ENCODE measurements around the gene DNAJC21. TPM values are rescaled to one million over a fixed set of nuclear protein-coding genes. Genes with fewer than 3 reads are reported as not detected.

Gene DNAJC21
- total and polyA plus RNA-seq, 9 of the 15 experiments (the other 6 are each of a cell fraction or from before 2014, with no cell fraction given), result 26.6 to 105 (median 70.7) TPM

GRCh38 chr5:34889394-34889793, 40.0 kb upstream of the DNAJC21 start:
- CTCF ChIA-PET (ENCODE audit: low intra/inter-chr PET ratio), result no interaction called here
- in situ Hi-C loops (cut with MboI), result no loop called here

GRCh38 chr5:34891981-34892380, 37.4 kb upstream of the DNAJC21 start:
- POLR2A ChIA-PET, result interaction anchor here (1.5 to 2.1 kb wide), 2 partner anchors 15 to 23 kb away, joined by 3 to 10 read pairs; partner anchors contain the start of genes BRIX1 and RAD1
- H3K79me2 ChIP-seq (ENCODE audit: control insufficient read depth, insufficient read depth, low read length), result no peaks in the 10 kb centered on the region
- no peak overlapping the region for H3K4me2 ChIP-seq (ENCODE audit: insufficient read depth, low read length)
- H3K36me3 ChIP-seq (ENCODE audit: control insufficient read depth, insufficient read depth, low read length), result no peaks in the 10 kb centered on the region; the same call in 2 of the 3 replicates
- H3K4me1 ChIP-seq (replicated peaks in 1 of 2; ENCODE audit: control insufficient read depth in 2 of 2, insufficient read depth in 2 of 2, low read length in 2 of 2), result peaks cover 6 to 14% of the 10 kb centered on the region in 2 experiments
- no peak for ATAC-seq
- no peaks in the 10 kb centered on the region for H4K20me1 ChIP-seq (replicated peaks; ENCODE audit: control insufficient read depth, insufficient read depth, low read length)
- 63% methylated on average over 5 of the region's 5 CpGs for WGBS (ENCODE audit: insufficient coverage, low coverage, missing lambda C conversion rate)
- FAIRE-seq, result no peak
- H2AFZ ChIP-seq (ENCODE audit: low read depth, low read length), result no peak overlapping the region
- H3K9ac ChIP-seq (ENCODE audit: insufficient read depth in 1 of 2, low read depth in 2 of 2, low read length in 2 of 2), result no peak overlapping the region
- no peak for TF ChIP-seq SOX6 (IDR thresholded peaks at IDR 0.05)
- TF ChIP-seq NCOR1 (IDR thresholded peaks at IDR 0.05), result no peak
- TF ChIP-seq ZNF354B (CRISPR knock-in tag; IDR thresholded peaks at IDR 0.05), result no peak
- TF ChIP-seq ATF1 (CRISPR knock-in tag; IDR thresholded peaks at IDR 0.05), result no peak
- TF ChIP-seq ATF1 (tag; IDR thresholded peaks at IDR 0.05), result no peak
- no peak for TF ChIP-seq SIN3B (IDR thresholded peaks at IDR 0.05; ENCODE audit: low read depth)
- in situ Hi-C loops (cut with MboI) (loop anchor here (5.0 to 10.0 kb wide), 2 partner anchors 375 to 407 kb away; no protein-coding TSS in a partner anchor), intact Hi-C loops (cut with micrococcal nuclease) (no loop called here)
- H3K9me3 ChIP-seq (replicated peaks; ENCODE audit: control insufficient read depth, insufficient read depth, low read depth, low read length), result no peaks in the 10 kb centered on the region
- no peaks in the 10 kb centered on the region for H3K9me1 ChIP-seq (ENCODE audit: control insufficient read depth, insufficient read depth, low read length)
- no peak overlapping the region for H3K4me3 ChIP-seq
- no peak overlapping the region for H3K27ac ChIP-seq (ENCODE audit: extremely low read depth, low read depth, low read length)
- DNase-seq (ENCODE audit: extremely low read depth in 1 of 4, low spot score in 3 of 4), result no peak
- H3K27me3 ChIP-seq (ENCODE audit: control insufficient read depth in 2 of 2, insufficient read depth in 2 of 2, low read length in 2 of 2), result no peaks in the 10 kb centered on the region
- CTCF ChIA-PET (ENCODE audit: low intra/inter-chr PET ratio), result no interaction called here
- no TSS peak for BruUV-seq (replicated peaks)

More at GRCh38 chr5:34889394-34889793, 40.0 kb upstream of the DNAJC21 start:
- FAIRE-seq (no peak), ATAC-seq (no peak; the same call in 1 of the 3 replicates), DNase-seq (ENCODE audit: extremely low read depth in 1 of 4, low spot score in 3 of 4) (no peak)
- intact Hi-C loops (cut with micrococcal nuclease), result no loop called here
- no peak overlapping the region for H3K4me3 ChIP-seq
- no peak overlapping the region for H2AFZ ChIP-seq (ENCODE audit: low read depth, low read length)
- H3K27ac ChIP-seq (ENCODE audit: extremely low read depth, low read depth, low read length), result no peak overlapping the region
- no peaks in the 10 kb centered on the region for H4K20me1 ChIP-seq (replicated peaks; ENCODE audit: control insufficient read depth, insufficient read depth, low read length)
- no peaks in the 10 kb centered on the region for H3K79me2 ChIP-seq (ENCODE audit: control insufficient read depth, insufficient read depth, low read length)
- POLR2A ChIA-PET, result interaction anchor here (1.4 kb wide), 1 partner anchor 9 kb away, joined by 4 read pairs; no protein-coding TSS in a partner anchor
- BruUV-seq (replicated peaks), result no TSS peak
- no peaks in the 10 kb centered on the region for H3K36me3 ChIP-seq (ENCODE audit: control insufficient read depth, insufficient read depth, low read length)
- H3K4me1 ChIP-seq (replicated peaks in 1 of 2; ENCODE audit: control insufficient read depth in 2 of 2, insufficient read depth in 2 of 2, low read length in 2 of 2), result 0 out of 5 replicates have a peak, but pooled peaks cover 0 to 2% of the 10 kb centered on the region in 2 experiments
- 44% methylated on average over 1 of the region's 1 CpG for WGBS (ENCODE audit: insufficient coverage, low coverage, missing lambda C conversion rate)
- no peaks in the 10 kb centered on the region for H3K9me3 ChIP-seq (replicated peaks; ENCODE audit: control insufficient read depth, insufficient read depth, low read depth, low read length)
- no peak overlapping the region for H3K4me2 ChIP-seq (ENCODE audit: insufficient read depth, low read length)
- TF ChIP-seq GABPA (tag; conservative IDR thresholded peaks at IDR 0.05; ENCODE audit: low read depth) (no peak), ZSCAN29 (IDR thresholded peaks at IDR 0.05) (no peak), HMG20B (CRISPR knock-in tag; IDR thresholded peaks at IDR 0.05) (no peak), ZNF3 (CRISPR knock-in tag; IDR thresholded peaks at IDR 0.05) (no peak)
- H3K27me3 ChIP-seq (ENCODE audit: control insufficient read depth in 2 of 2, insufficient read depth in 2 of 2, low read length in 2 of 2), result no peaks in the 10 kb centered on the region
- no peaks in the 10 kb centered on the region for H3K9me1 ChIP-seq (ENCODE audit: control insufficient read depth, insufficient read depth, low read length)
- H3K9ac ChIP-seq (ENCODE audit: insufficient read depth in 1 of 2, low read depth in 2 of 2, low read length in 2 of 2), result no peak overlapping the region
